ENCODE results near the gene CAPN9.
"Not testable (repeated sequence)": the region's sequence is repeated elsewhere in the genome, so short reads cannot be mapped to it uniquely, and the experiment has no call there.

CAPN9 gene

GRCh38 chr1:230709619-230710542 is 37.3 kb upstream of the CAPN9 start:
- no peak for DNase-seq (ENCODE audit: low read depth)

GRCh38 chr1:230710543-230710904 is 36.7 kb upstream of the CAPN9 start:
- no peak for DNase-seq (ENCODE audit: low read depth)

GRCh38 chr1:230711245-230711644 is 35.9 kb upstream of the CAPN9 start:
- no peak for DNase-seq (ENCODE audit: low read depth)

DNA sequence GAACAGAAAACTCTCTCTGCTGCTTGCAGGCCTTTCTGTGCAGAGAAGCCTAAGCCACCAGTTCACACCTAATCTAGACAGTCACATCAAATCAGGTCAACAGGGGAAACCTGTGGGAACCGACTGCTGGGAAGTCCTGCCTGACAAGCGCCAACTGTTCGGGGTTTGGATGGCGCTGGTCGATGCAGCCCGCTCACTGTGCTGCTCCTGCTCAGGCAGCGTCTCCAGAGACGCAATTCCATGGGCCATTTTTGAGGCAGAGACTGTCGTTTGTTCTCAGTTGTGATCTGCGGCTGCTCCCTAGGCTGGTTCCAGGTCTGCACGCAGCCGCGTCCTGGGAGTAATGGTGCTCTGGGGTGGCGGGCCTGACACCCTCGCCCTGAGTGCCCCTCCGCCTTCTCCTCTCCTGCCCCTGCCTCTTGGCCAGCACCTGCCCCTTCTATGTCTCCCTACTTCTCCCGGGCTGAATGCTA is 34.7 kb upstream of the CAPN9 start:
- no peak for DNase-seq (ENCODE audit: low read depth)

DNA sequence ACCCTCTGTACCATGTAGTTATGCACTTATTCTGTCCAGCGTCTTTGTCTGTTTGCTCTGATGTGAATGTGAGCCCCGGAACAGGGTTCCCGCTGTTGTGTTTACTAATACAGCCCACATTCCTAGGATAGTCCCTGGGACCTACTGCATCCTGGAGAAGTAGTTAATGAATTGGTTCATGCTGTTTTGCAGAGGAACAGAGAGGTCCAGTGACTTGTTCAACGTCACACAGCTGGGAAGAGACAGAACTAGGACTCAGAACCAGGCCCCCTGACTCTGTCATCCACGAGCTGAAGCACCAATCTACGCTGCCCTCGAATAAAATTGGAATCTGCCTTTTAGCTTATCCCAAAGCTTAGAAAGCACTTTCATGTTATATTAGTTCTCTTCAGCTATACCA is 34.0 kb upstream of the CAPN9 start:
- DNase-seq (ENCODE audit: low read depth) = no peak

- no peak for DNase-seq (ENCODE audit: low read depth)
Measured at GRCh38 chr1:230713547-230713914, 33.7 kb upstream of the CAPN9 start.

DNA sequence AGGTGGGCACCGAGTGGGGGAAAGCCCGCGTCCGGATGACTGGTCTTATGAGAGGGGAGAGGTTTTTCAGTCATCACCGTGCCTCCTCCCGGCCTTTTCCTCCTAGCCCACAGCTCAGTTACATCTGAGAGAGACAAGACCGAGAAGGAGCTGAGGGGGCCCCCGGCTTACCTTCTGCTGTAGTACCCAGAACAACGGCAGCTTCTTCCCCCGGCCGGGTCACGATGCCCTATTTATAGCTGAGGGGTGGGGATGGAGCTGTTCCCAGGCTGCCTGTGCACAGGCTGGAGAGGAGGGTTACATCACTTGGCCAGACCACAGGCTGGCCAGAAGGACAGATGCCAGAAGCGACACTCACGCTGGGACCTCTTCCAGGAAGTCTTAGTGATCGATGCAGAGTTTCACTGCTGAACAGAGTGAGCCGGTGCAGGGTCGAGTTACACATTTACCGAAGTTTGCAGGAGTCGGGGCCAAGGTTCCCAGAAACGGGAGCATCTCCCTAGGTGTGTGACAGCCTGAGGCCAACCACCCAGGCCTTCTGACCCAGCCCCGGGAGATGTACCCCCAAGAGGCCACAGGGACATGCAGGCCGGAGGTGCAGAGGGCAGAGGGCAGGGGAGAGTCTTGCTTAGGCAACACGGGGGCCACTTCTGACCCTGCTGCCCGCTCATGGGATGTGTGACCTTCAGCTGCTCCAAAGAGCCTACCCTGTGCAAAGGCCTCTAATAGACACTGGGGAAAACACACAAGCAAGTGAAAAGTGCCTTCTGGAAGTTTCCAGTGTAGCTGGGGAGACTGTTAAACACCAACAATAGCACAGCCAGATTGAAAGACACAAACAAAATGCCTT is 33.0 kb upstream of the CAPN9 start, which contains the start of gene AGT:
Gene AGT, minus strand, starts transcription at position 208 of the 850 bp plus-strand sequence. CDS start 3,299 bp downstream, outside the sequence.
- peak; percentile 92 for DNase-seq (ENCODE audit: low read depth)

- no peak for DNase-seq (ENCODE audit: low read depth)
Measured at GRCh38 chr1:230715510-230715909, 31.7 kb upstream of the CAPN9 start.

- not testable (repeated sequence) for DNase-seq (ENCODE audit: low read depth)
Measured at GRCh38 chr1:230716453-230716852, 30.7 kb upstream of the CAPN9 start.

DNA sequence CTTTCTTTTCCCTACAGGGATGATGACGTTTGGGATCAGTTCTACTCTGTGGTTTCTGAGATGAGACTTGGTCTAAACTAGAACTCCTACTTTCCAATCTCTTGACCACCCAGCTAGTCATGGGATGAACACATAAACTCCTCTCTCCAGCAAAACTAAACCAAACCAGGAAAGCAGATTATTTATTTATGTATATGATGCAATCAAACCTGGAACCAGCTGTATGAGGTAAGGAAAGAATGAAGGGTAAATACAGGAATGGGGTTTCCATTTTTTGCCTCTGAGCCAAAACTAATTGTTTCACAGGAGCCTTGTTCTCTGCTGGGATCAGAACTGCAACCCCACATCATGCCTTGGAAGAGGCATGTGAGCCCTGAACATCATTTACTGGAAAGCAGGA is 29.9 kb upstream of the CAPN9 start:
- peak; percentile 25 for DNase-seq (ENCODE audit: low read depth)

- not testable (repeated sequence) for DNase-seq (ENCODE audit: low read depth)
Measured at GRCh38 chr1:230721849-230722522, 25.2 kb upstream of the CAPN9 start.

- DNase-seq (ENCODE audit: low read depth) = no peak
Measured at GRCh38 chr1:230725256-230726012, 21.8 kb upstream of the CAPN9 start.

GRCh38 chr1:230728710-230729392 is 18.3 kb upstream of the CAPN9 start:
- DNase-seq (ENCODE audit: low read depth) = no peak

- DNase-seq (ENCODE audit: low read depth) = no peak
Measured at GRCh38 chr1:230730977-230731376, 16.2 kb upstream of the CAPN9 start.

- no peak for DNase-seq (ENCODE audit: low read depth)
Measured at GRCh38 chr1:230735447-230735846, 11.7 kb upstream of the CAPN9 start.

GRCh38 chr1:230737622-230738262 is 9.4 kb upstream of the CAPN9 start:
- DNase-seq (ENCODE audit: low read depth) = no peak

- DNase-seq (ENCODE audit: low read depth) = no peak
Measured at GRCh38 chr1:230739564-230740290, 7.5 kb upstream of the CAPN9 start.

GRCh38 chr1:230743899-230744298 is 3.3 kb upstream of the CAPN9 start:
- DNase-seq (ENCODE audit: low read depth) = no peak

DNA sequence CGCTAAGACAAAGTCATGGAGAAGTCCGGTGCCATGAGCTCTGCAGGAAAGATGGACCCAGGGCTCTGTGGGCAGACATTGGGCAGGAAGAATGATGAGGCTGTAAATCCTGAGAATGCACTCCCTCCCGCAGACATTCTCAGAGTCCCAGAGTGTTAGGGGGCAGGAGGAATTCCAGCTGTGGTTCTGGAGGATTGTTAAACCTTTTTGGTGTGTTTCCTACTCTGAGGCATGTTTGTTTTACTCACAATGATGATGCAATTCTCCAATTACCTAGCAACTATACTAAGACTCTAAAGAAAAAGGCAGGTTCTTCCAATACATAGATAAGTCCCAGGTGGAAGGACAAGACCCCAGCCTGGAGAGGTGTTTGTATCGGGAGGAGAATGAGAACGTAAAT is 2.8 kb upstream of the CAPN9 start:
- peak; percentile 72 for DNase-seq (ENCODE audit: low read depth)

DNA sequence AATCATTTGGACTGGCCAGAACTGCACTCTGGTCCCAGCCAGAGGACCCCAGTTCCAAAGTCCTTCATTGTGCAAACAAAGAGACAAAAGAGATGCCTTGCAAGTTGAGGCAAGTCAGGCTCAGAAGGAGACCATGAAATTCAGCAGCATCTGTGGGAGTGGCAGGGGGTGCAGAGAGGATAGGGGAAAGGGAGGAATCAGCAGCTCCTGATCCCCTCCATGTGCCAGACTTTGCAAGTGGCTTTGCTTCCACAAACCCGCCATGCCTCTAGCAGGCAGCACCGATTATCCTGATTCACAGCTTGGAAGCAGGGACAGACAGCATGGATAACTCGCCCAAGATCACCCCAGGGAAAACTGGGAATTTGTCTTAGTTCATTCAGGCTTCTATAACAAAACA is 2.1 kb upstream of the CAPN9 start:
- DNase-seq (ENCODE audit: low read depth) = no peak

Measured in EH (cell line).